K562 (cell line): ENCODE results near the gene PLG. TPM values are rescaled to one million over a fixed set of nuclear protein-coding genes. Genes with fewer than 3 reads are reported as not detected.

Experiments used
- BDP1 ChIP-seq: IDR thresholded peaks from 3 replicates; pipeline ENCODE4 v1.6.1; 2011; ENCODE audit not compliant: insufficient read length, insufficient read depth
- C11orf30 ChIP-seq: fragments of 450-650 bp; IDR thresholded peaks from 2 replicates; pipeline ENCODE4 v1.6.1; 2016; ENCODE audit warnings: low read depth, mild to moderate bottlenecking
- CC2D1A ChIP-seq: fragments of 450-650 bp; IDR thresholded peaks from 2 replicates; pipeline ENCODE4 v1.6.1; 2017; ENCODE audit warnings: mild to moderate bottlenecking
- DACH1 ChIP-seq: fragments of 450-650 bp; IDR thresholded peaks from 2 replicates; pipeline ENCODE4 v1.6.1; 2018; ENCODE audit not compliant: partially characterized antibody
- HNRNPL ChIP-seq: fragments of 200-400 bp; formaldehyde crosslinking; IDR thresholded peaks from 2 replicates; pipeline ENCODE4 v1.6.1; 2017; ENCODE audit warnings: low read depth, mild to moderate bottlenecking, low read length
- MEIS2 ChIP-seq: fragments of 450-650 bp; IDR thresholded peaks from 2 replicates; pipeline ENCODE4 v1.6.1; 2014; ENCODE audit warnings: mild to moderate bottlenecking; ENCODE audit not compliant: partially characterized antibody
- MYBL2 ChIP-seq, 2 experiments: fragments of 450-650 bp in 1 of 2; sonication (generic) in 1 of 2; formaldehyde crosslinking in 1 of 2; IDR thresholded peaks; 2 replicates each; pipeline versions ENCODE4 v1.6.1 to v1.8.1; 2017 to 2022; ENCODE audit warnings: borderline replicate concordance in 1 of 2, inconsistent platforms in 1 of 2, low read depth in 1 of 2, mild to moderate bottlenecking in 1 of 2, missing genetic modification reagents in 1 of 2, moderate library complexity in 1 of 2
- POLR2G ChIP-seq: fragments of 200-400 bp; formaldehyde crosslinking; IDR thresholded peaks from 2 replicates; pipeline ENCODE4 v1.6.1; 2017; ENCODE audit warnings: low read depth, mild to moderate bottlenecking, antibody characterized with exemption, low read length, moderate library complexity
- SIX5 ChIP-seq, 2 experiments: IDR thresholded peaks; 2 replicates each; pipeline ENCODE4 v1.6.1; 2011; ENCODE audit warnings: low read length in 2 of 2, borderline replicate concordance in 1 of 2, low read depth in 1 of 2, mild to moderate bottlenecking in 1 of 2, moderate library complexity in 1 of 2; ENCODE audit not compliant: insufficient read depth in 1 of 2
- SRSF3 ChIP-seq: fragments of 200-400 bp; formaldehyde crosslinking; IDR thresholded peaks from 2 replicates; pipeline ENCODE4 v1.6.1; 2016; ENCODE audit warnings: mild to moderate bottlenecking, low read length, moderate library complexity; ENCODE audit not compliant: insufficient read depth
- TCF7L2 ChIP-seq: fragments of 150-350 bp; IDR thresholded peaks from 2 replicates; pipeline ENCODE4 v1.6.1; 2016; ENCODE audit warnings: low read depth, mild to moderate bottlenecking, low read length, moderate library complexity
- YBX1 ChIP-seq: fragments of 450-650 bp; IDR thresholded peaks from 2 replicates; pipeline ENCODE4 v1.7.1; 2016; ENCODE audit warnings: mild to moderate bottlenecking
- ZFP36 ChIP-seq: fragments of 150-350 bp; IDR thresholded peaks from 2 replicates; pipeline ENCODE4 v1.6.1; 2018; ENCODE audit warnings: low read length, low read depth; ENCODE audit not compliant: partially characterized antibody
- polyA plus RNA-seq, 8 experiments: library from polyadenylated mRNA; depleted of rRNA in 4 of 8; stranded (reverse) in 5 of 8; unstranded in 3 of 8; fragments of >200 nt; fragmentation: Nextera tagmentation in 2 of 8; fragmentation: Illumina TruSeq in 1 of 8; extraction: Ambion mirVana in 2 of 8; extraction: Trizol in 1 of 8; gene quantifications; 2 replicates each; pipeline versions ENCODE4 v1.2.1 to v1.2.3, GENCODE V29; 2011 to 2014; ENCODE audit warnings: inconsistent platforms in 1 of 8, missing spikeins in 1 of 8
- total RNA-seq, 7 experiments: library from RNA; depleted of rRNA in 6 of 7; stranded (reverse); fragments of >200 nt in 6 of 7; fragmentation: Illumina TruSeq in 2 of 7; extraction: Trizol in 2 of 7; gene quantifications; 2 replicates each; pipeline versions ENCODE4 v1.2.1 to v1.2.3, GENCODE V29; 2011 to 2021; ENCODE audit warnings: low replicate concordance in 1 of 7
- TF ChIP-seq, protein P1 (sequence below): fragments of 450-650 bp; IDR thresholded peaks from 2 replicates; pipeline ENCODE4 v1.6.1; 2016; ENCODE audit warnings: antibody characterized with exemption
- TF ChIP-seq, protein P2 (sequence below): sonication (generic); formaldehyde crosslinking; IDR thresholded peaks from 2 replicates; pipeline ENCODE4 v1.8.1; 2023; ENCODE audit warnings: mild to moderate bottlenecking, missing genetic modification reagents
- TF ChIP-seq, protein P3 (sequence below): fragments of 250-450 bp; sonication (Bioruptor Pico); IDR thresholded peaks from 2 replicates; pipeline ENCODE4 v1.8.0; 2022; ENCODE audit warnings: inconsistent platforms, mild to moderate bottlenecking, moderate library complexity, borderline replicate concordance

Gene PLG
- total and polyA plus RNA-seq, 9 of the 15 experiments (the other 6 are each of a cell fraction or from before 2014, with no cell fraction given): 0.64 TPM; not detected in 8

DNA sequence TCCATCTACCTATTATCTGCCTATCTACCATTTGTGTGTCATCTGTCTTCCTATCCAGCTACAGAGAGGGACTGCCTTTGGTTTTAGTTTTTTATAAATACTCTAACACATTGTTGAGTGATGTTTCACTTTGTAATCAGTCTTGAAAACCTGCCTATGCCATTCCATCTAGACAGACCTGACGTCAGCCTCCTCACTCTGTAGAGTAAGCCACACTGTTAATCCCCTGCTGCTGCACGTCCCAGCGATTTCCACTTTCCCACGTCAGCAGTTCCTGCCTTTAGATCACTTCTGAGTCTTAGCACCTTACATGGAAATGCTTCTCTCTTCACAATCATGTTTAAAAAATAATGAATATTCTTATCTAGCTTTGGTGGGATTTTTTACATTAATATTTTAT, 54.8 kb downstream of the PLG start (continued):
- TF ChIP-seq MYBL2 (IDR thresholded peaks at IDR 0.05; ENCODE audit: low read depth) (no peak), MYBL2 (CRISPR knock-in tag; IDR thresholded peaks at IDR 0.05; ENCODE audit: borderline replicate concordance) (no peak), CC2D1A (no peak), SIX5 (IDR thresholded peaks at IDR 0.05; ENCODE audit: borderline replicate concordance in 1 of 2, insufficient read depth in 1 of 2, low read depth in 1 of 2, low read length in 2 of 2) (no peak), POLR2G (no peak), MEIS2 (no peak), DACH1 (peak; percentile 31), C11orf30 (peak; percentile 39; the same call in 1 of the 2 replicates), HNRNPL (no peak), BDP1 (no peak), ZFP36 (no peak), TCF7L2 (no peak), YBX1 (no peak), SRSF3 (no peak)
- TF ChIP-seq, protein P1, sequence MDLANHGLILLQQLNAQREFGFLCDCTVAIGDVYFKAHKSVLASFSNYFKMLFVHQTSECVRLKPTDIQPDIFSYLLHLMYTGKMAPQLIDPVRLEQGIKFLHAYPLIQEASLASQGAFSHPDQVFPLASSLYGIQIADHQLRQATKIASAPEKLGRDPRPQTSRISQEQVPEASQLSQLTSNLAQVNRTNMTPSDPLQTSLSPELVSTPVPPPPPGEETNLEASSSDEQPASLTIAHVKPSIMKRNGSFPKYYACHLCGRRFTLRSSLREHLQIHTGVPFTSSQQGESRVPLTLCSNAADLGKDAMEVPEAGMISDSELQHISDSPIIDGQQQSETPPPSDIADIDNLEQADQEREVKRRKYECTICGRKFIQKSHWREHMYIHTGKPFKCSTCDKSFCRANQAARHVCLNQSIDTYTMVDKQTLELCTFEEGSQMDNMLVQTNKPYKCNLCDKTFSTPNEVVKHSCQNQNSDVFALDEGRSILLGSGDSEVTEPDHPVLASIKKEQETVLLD: 0 out of 2 replicates have a peak, but pooled peaks have one; percentile 24
- TF ChIP-seq, protein P2, sequence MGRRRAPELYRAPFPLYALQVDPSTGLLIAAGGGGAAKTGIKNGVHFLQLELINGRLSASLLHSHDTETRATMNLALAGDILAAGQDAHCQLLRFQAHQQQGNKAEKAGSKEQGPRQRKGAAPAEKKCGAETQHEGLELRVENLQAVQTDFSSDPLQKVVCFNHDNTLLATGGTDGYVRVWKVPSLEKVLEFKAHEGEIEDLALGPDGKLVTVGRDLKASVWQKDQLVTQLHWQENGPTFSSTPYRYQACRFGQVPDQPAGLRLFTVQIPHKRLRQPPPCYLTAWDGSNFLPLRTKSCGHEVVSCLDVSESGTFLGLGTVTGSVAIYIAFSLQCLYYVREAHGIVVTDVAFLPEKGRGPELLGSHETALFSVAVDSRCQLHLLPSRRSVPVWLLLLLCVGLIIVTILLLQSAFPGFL (CRISPR knock-in tag): no peak
- TF ChIP-seq, protein P3, sequence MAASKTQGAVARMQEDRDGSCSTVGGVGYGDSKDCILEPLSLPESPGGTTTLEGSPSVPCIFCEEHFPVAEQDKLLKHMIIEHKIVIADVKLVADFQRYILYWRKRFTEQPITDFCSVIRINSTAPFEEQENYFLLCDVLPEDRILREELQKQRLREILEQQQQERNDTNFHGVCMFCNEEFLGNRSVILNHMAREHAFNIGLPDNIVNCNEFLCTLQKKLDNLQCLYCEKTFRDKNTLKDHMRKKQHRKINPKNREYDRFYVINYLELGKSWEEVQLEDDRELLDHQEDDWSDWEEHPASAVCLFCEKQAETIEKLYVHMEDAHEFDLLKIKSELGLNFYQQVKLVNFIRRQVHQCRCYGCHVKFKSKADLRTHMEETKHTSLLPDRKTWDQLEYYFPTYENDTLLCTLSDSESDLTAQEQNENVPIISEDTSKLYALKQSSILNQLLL (CRISPR knock-in tag): no peak
